Skeletal muscle tissue (tissue), 4 donors: ENCODE results near the gene C1QTNF9. TPM values are rescaled to one million over a fixed set of nuclear protein-coding genes. Genes with fewer than 3 reads are reported as not detected.

Experiments used
- H3K27ac ChIP-seq: one replicate; pipeline ENCODE4 v1.7.0; 2013; ENCODE audit warnings: mild to moderate bottlenecking, low read depth, low read length, inconsistent platforms
- H3K27me3 ChIP-seq, 3 donors: one replicate each; pipeline ENCODE4 v1.7.0; 2013; ENCODE audit warnings: low read length in 3 of 3; ENCODE audit not compliant: control insufficient read depth in 3 of 3, insufficient read depth in 3 of 3
- H3K36me3 ChIP-seq, 3 donors: one replicate each; pipeline ENCODE4 v1.7.0; 2013; ENCODE audit warnings: low read length in 3 of 3; ENCODE audit not compliant: control insufficient read depth in 3 of 3, insufficient read depth in 3 of 3
- H3K4me1 ChIP-seq, 3 donors: one replicate each; pipeline ENCODE4 v1.7.0; 2013; ENCODE audit warnings: low read length in 3 of 3, mild to moderate bottlenecking in 3 of 3; ENCODE audit not compliant: control insufficient read depth in 3 of 3, insufficient read depth in 3 of 3
- H3K4me3 ChIP-seq, 3 donors: one replicate each; pipeline ENCODE4 v1.7.0; 2013; ENCODE audit warnings: low read length in 3 of 3
- H3K9ac ChIP-seq, 3 donors: one replicate each; pipeline ENCODE4 v1.7.0; 2013; ENCODE audit warnings: low read length in 3 of 3, mild to moderate bottlenecking in 3 of 3, moderate library complexity in 2 of 3, low read depth in 1 of 3
- H3K9me3 ChIP-seq, 3 donors: one replicate each; pipeline ENCODE4 v1.7.0; 2013; ENCODE audit warnings: low read length in 3 of 3; ENCODE audit not compliant: control insufficient read depth in 3 of 3
- total RNA-seq: library from RNA; depleted of rRNA; stranded (reverse); fragments of >200 nt; gene quantifications from one replicate; pipeline ENCODE4 v1.2.3, GENCODE V29; 2014
- donor health status: Osteomylitis.

Gene C1QTNF9
- total RNA-seq, 1 donor from 2014 or later: 2.6 TPM

GRCh38 chr13:24280720-24281119 is 28.7 kb upstream of the C1QTNF9 start:
- no peaks in the 10 kb centered on the region for H3K27me3 ChIP-seq
- H3K9me3 ChIP-seq: no peaks in the 10 kb centered on the region
- H3K9ac ChIP-seq: no peak overlapping the region
- H3K36me3 ChIP-seq: peaks cover 0 to 7% (median 3%) of the 10 kb centered on the region in 3 donors
- H3K27ac ChIP-seq: no peak overlapping the region
- peaks cover 0 to 4% (median 0%) of the 10 kb centered on the region in 3 donors for H3K4me1 ChIP-seq
- H3K4me3 ChIP-seq: no peak overlapping the region

GRCh38 chr13:24281188-24282008 is 28.0 kb upstream of the C1QTNF9 start:
- H3K4me1 ChIP-seq: peaks cover 0 to 4% (median 0%) of the 10 kb centered on the region in 3 donors
- peaks cover 2 to 13% (median 6%) of the 10 kb centered on the region in 3 donors for H3K36me3 ChIP-seq
- H3K9me3 ChIP-seq: no peaks in the 10 kb centered on the region
- no peak overlapping the region for H3K27ac ChIP-seq
- no peaks in the 10 kb centered on the region for H3K27me3 ChIP-seq
- no peak overlapping the region for H3K9ac ChIP-seq
- no peak overlapping the region for H3K4me3 ChIP-seq

GRCh38 chr13:24282256-24282655 is 27.1 kb upstream of the C1QTNF9 start:
- Histone ChIP-seq H3K4me1 (peaks cover 0 to 4% (median 0%) of the 10 kb centered on the region in 3 donors), H3K9me3 (no peaks in the 10 kb centered on the region), H3K36me3 (peaks cover 5 to 14% (median 10%) of the 10 kb centered on the region in 3 donors)

GRCh38 chr13:24284889-24285565 is 24.4 kb upstream of the C1QTNF9 start:
- H3K4me3 ChIP-seq: no peak overlapping the region
- peaks cover 13 to 27% (median 22%) of the 10 kb centered on the region in 3 donors for H3K36me3 ChIP-seq
- H3K27ac ChIP-seq: no peak overlapping the region
- H3K9ac ChIP-seq: no peak overlapping the region
- no peaks in the 10 kb centered on the region for H3K27me3 ChIP-seq
- H3K4me1 ChIP-seq: peaks cover 0 to 4% (median 0%) of the 10 kb centered on the region in 3 donors
- H3K9me3 ChIP-seq: no peaks in the 10 kb centered on the region

More at GRCh38 chr13:24282256-24282655, 27.1 kb upstream of the C1QTNF9 start:
- no peaks in the 10 kb centered on the region for H3K27me3 ChIP-seq
- H3K27ac ChIP-seq: no peak overlapping the region
- no peak overlapping the region for H3K9ac ChIP-seq
- no peak overlapping the region for H3K4me3 ChIP-seq

GRCh38 chr13:24286624-24287023 is 22.8 kb upstream of the C1QTNF9 start:
- Histone ChIP-seq H3K27me3 (no peaks in the 10 kb centered on the region), H3K9me3 (no peaks in the 10 kb centered on the region), H3K9ac (no peak overlapping the region), H3K27ac (no peak overlapping the region), H3K4me3 (no peak overlapping the region), H3K36me3 (peaks cover 22 to 41% (median 29%) of the 10 kb centered on the region in 3 donors), H3K4me1 (peaks cover 0 to 4% (median 0%) of the 10 kb centered on the region in 3 donors)

GRCh38 chr13:24287748-24288287 is 21.6 kb upstream of the C1QTNF9 start:
- H3K9me3 ChIP-seq: no peaks in the 10 kb centered on the region
- H3K4me3 ChIP-seq: no peak overlapping the region
- no peaks in the 10 kb centered on the region for H3K27me3 ChIP-seq
- peaks cover 0 to under 1% (median 0%) of the 10 kb centered on the region in 3 donors for H3K4me1 ChIP-seq
- H3K9ac ChIP-seq: no peak overlapping the region
- no peak overlapping the region for H3K27ac ChIP-seq
- H3K36me3 ChIP-seq: peaks cover 26 to 47% (median 29%) of the 10 kb centered on the region in 3 donors

GRCh38 chr13:24288870-24289269 is 20.5 kb upstream of the C1QTNF9 start:
- H3K4me1 ChIP-seq: no peaks in the 10 kb centered on the region
- H3K4me3 ChIP-seq: no peak overlapping the region
- no peaks in the 10 kb centered on the region for H3K9me3 ChIP-seq
- H3K27ac ChIP-seq: no peak overlapping the region
- H3K36me3 ChIP-seq: peaks cover 26 to 50% (median 29%) of the 10 kb centered on the region in 3 donors
- H3K9ac ChIP-seq: no peak overlapping the region
- H3K27me3 ChIP-seq: no peaks in the 10 kb centered on the region

GRCh38 chr13:24290280-24290932 is 19.0 kb upstream of the C1QTNF9 start:
- H3K4me3 ChIP-seq: no peak overlapping the region
- no peaks in the 10 kb centered on the region for H3K9me3 ChIP-seq
- H3K36me3 ChIP-seq: peaks cover 25 to 50% (median 26%) of the 10 kb centered on the region in 3 donors
- H3K4me1 ChIP-seq: no peaks in the 10 kb centered on the region
- H3K27ac ChIP-seq: no peak overlapping the region
- H3K9ac ChIP-seq: no peak overlapping the region
- no peaks in the 10 kb centered on the region for H3K27me3 ChIP-seq

GRCh38 chr13:24292481-24292880 is 16.9 kb upstream of the C1QTNF9 start:
- no peak overlapping the region for H3K9ac ChIP-seq
- H3K27me3 ChIP-seq: no peaks in the 10 kb centered on the region
- H3K36me3 ChIP-seq: peaks cover 22 to 52% (median 27%) of the 10 kb centered on the region in 3 donors
- H3K9me3 ChIP-seq: no peaks in the 10 kb centered on the region
- H3K4me3 ChIP-seq: no peak overlapping the region
- no peak overlapping the region for H3K27ac ChIP-seq
- no peaks in the 10 kb centered on the region for H3K4me1 ChIP-seq
